ENCODE results near the gene RNF144A.
A peak's percentile ranks its signal among the peaks of the same experiment; 100 is the strongest.

The RNF144A gene

DNA sequence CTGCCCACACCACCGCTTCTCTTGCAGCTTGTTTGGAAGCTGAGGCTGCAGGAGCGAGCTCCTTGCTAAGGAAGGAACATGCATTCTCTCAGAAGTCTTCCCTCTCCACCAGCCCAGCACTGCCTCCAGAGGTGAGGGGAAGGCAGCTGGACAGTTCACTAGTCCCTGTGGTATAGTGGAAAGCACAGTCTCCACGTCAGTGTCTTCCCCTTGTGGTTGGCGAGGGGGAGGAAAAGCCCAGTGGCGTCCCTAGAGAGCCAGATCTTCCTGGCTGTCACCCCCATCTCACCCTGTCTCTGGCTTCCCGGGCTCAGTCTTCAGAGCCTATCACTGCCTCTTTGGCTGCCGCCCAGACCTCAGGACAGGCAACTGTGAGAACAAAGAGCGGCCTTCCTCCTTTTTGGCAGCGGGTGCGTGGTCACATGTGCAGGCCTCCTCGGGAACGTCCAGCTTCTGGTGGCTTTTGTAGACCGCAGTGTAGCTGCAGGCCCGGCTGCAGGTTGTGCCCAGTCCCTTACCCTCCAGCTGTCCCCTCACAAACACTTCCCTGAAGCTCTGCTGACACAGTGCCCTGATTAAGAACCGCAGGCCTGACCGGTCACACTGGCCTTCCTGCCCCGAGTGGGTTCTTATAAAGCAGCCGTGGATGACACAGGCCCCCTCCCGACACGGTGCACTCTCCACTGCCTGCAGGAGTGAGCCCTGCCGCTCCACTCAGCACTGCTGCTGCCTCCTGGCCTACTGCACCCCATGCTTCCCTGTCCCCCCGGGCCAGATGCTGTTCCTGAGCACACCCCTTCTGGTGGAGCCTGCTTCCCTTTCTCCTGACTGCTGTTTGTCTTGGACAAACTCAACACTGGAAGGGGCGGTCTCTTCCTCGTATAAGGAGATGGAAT, 90.9 kb downstream of the RNF144A start:
- Histone ChIP-seq H4K20me1 (no peaks in the 10 kb centered on the region), H3K9ac (peak overlapping the region; percentile 79), H3K4me2 (peak overlapping the region; percentile 92), H3K27ac (peak overlapping the region; percentile 89), H3K4me3 (peak overlapping the region; percentile 53), H3K27me3 (no peaks in the 10 kb centered on the region), H3K9me3 (no peaks in the 10 kb centered on the region), H3K36me3 (no peaks in the 10 kb centered on the region), H3K4me1 (peaks cover 97% of the 10 kb centered on the region)
- no peak for TF ChIP-seq Cebpa-rat (IDR thresholded peaks at IDR 0.05)

DNA sequence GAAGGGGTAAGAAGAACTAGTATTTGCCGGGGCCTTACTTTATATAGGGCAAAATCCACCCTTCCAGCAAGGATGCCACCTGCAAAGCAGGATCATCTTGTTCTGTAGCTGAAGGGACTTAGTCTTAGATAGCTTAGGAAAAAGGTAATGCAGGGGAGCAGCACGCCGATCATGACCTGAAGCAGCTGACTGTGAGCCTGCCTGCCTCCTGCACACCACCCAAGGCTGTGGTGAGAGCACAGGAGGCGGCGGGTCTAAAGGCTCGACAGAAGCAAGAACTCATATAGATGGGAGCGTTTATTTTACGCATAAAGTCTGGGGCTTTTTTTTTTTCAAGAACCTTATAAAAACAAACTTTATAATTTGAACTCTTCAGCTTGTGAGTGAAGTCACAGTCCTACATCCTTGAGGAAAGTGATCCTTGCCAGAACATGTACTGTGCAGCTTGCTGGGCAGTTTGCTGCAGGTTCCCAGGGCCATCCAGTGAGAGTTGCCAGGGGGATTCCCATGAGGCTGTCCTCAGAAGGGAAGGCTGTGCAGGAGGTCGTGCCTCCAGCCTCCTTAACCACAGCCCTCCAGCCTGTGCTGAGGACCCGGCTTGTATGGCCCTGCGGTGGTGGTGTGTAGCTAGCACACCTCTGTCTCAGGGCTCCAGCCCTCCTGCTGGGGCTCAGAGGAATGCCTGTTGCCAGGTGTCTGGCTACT, 92.1 kb downstream of the RNF144A start:
- Histone ChIP-seq H3K27me3 (no peaks in the 10 kb centered on the region), H3K9ac (peak overlapping the region; percentile 79; the same call in 1 of the 2 replicates), H3K27ac (peak overlapping the region; percentile 89), H3K36me3 (no peaks in the 10 kb centered on the region), H3K4me3 (no peak overlapping the region), H3K9me3 (no peaks in the 10 kb centered on the region), H3K4me2 (peak overlapping the region; percentile 92), H3K4me1 (peaks cover 97% of the 10 kb centered on the region), H4K20me1 (no peaks in the 10 kb centered on the region)
- TF ChIP-seq Cebpa-rat (IDR thresholded peaks at IDR 0.05) = no peak

DNA sequence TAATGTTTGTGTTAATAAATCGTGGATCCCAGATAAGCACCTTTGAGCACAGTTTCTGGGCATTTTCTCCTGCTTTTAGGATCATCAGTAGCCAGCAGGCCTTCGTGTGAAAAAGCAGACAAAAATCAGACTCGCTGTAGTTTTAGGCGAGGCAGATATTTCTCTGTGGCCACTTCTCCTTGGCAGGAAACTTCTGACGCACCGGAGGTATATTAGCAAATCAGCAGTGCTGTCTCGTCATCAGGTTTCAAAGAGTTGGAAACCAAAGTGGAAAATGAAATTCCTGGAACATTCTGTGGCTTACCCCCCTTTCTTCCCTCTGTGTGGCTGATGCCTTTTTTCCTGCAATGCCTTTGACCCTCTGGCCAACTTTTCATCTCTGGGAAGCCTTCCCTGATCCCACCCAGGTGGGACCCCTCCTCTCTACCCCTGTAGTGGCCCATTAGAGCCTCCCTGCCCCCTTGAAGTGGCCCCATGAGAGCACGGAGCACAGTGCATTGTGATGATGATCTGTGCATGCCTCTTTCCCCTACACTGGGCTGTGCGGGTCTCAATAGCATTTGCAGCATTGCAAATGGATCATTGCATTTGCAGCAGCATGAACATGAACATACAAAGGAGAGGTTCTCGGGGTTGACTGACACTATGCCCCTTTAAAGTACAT, 93.3 kb downstream of the RNF144A start:
- Histone ChIP-seq H3K4me2 (peak overlapping the region; percentile 92), H3K4me1 (peaks cover 97% of the 10 kb centered on the region), H4K20me1 (no peaks in the 10 kb centered on the region), H3K9me3 (no peaks in the 10 kb centered on the region), H3K27me3 (no peaks in the 10 kb centered on the region), H3K36me3 (no peaks in the 10 kb centered on the region), H3K9ac (no peak overlapping the region), H3K27ac (peak overlapping the region; percentile 89), H3K4me3 (no peak overlapping the region)
- no peak for TF ChIP-seq Cebpa-rat (IDR thresholded peaks at IDR 0.05)

DNA sequence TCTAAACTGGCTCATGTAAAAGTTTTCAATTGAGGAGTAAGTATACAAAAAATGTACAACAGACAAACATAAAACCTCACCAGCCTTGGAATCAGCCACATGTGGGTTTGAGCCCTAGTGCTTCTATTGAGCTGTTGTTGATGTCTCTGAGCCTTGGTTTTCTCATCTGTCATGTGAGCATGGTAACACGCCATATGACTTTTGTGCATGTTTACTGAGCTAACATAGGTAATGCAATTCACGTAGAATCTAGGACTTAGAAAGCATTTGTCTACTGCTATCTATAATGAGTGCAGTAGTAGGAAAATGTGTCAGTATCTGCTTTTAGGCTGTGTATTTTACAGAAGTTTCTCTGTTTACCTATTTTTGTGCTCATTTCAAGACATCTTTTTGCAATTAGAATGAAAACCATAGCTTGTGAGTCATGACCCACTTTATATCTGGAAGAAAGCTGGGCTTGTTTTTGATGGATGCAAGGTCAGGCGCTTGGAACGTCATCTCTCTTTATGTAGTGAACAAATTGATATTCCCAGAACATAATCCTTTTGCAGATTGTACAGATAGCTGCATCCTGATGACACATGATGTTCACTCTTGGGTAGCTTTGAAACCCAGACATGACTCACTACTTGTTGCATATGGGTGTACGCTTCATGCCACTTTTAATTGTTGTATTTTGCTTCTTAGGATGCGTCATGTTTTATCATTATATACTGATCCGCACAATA, 94.3 kb downstream of the RNF144A start:
- Histone ChIP-seq H3K27ac (no peak overlapping the region), H3K4me2 (no peak overlapping the region), H3K4me1 (peaks cover 97% of the 10 kb centered on the region), H4K20me1 (no peaks in the 10 kb centered on the region), H3K9me3 (no peaks in the 10 kb centered on the region), H3K27me3 (no peaks in the 10 kb centered on the region), H3K9ac (no peak overlapping the region), H3K36me3 (no peaks in the 10 kb centered on the region), H3K4me3 (no peak overlapping the region)
- TF ChIP-seq Cebpa-rat (IDR thresholded peaks at IDR 0.05) = no peak

DNA sequence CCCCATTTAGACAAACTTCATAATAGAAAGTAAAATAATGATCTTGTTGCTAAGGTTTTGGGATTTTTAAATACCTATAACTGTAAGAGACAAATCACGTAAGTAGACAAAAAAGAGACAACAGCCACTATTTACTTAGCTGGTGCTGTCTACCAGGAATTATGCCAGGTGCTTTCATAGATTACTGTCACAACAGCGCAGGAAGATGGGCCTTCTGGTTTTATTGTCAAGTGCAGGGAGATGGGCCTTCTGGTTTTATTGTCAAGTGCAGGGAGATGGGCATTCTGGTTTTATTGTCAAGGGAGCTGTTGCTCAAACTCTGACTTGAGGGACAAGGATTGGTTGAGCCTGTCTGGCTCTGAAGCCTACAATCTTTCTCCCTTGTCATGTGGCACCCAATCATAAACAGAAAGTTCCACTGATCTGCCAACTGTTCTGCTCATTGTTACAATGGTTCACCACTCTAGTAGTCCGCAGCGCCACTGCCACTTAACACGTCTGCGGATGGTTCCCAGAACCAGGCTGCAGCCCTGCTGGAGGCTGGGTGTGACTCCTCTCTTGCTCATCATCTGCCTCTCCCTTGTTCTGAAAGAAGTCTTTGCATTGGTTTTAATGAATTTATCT, 95.0 kb downstream of the RNF144A start:
- peaks cover 97% of the 10 kb centered on the region for H3K4me1 ChIP-seq
- peak overlapping the region; percentile 16; the same call in 1 of the 2 replicates for H3K27ac ChIP-seq
- TF ChIP-seq Cebpa-rat (IDR thresholded peaks at IDR 0.05) = no peak
- no peak overlapping the region for H3K4me3 ChIP-seq
- no peak overlapping the region for H3K9ac ChIP-seq
- peak overlapping the region; percentile 10 for H3K4me2 ChIP-seq
- no peaks in the 10 kb centered on the region for H3K9me3 ChIP-seq
- no peaks in the 10 kb centered on the region for H3K36me3 ChIP-seq
- no peaks in the 10 kb centered on the region for H4K20me1 ChIP-seq
- H3K27me3 ChIP-seq = no peaks in the 10 kb centered on the region

DNA sequence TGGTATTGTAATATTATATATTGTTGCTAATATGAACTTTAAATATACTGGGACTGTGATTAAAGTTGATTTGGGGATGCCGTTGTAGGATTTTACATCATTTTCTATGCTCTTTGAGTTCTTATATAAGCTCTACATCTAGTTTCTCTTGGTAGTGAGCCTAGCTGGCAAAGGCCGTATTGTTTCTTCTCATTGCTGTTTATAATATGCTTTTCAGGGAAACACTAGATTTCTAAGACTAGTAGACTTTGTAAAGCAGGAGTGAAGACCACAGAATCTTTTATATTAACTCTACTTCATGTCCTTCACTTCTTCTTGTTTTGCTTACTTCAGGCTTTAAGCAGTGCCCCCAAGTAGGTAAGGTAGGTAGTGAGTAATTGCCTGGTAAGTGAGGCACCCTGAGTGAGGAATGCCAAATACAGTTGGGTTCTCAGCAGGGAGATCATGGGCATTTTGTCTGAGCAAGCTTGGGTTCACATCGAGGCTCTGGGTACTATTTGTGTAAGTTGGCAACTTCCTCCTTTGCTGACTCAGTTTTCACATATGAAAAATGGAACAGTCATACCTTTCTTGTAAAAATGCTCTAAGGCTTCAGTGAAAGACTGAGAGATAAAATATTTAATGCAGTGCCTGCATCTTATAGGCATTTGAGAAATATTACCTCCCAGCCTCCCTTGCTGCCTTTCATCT, 96.4 kb downstream of the RNF144A start:
- H3K4me2 ChIP-seq = peak overlapping the region; percentile 86
- peaks cover 96% of the 10 kb centered on the region for H3K4me1 ChIP-seq
- H3K27ac ChIP-seq = peak overlapping the region; percentile 37; the same call in 1 of the 2 replicates
- H3K36me3 ChIP-seq = peaks cover 10% of the 10 kb centered on the region
- no peaks in the 10 kb centered on the region for H4K20me1 ChIP-seq
- no peak overlapping the region for H3K4me3 ChIP-seq
- H3K9me3 ChIP-seq = no peaks in the 10 kb centered on the region
- TF ChIP-seq Cebpa-rat (IDR thresholded peaks at IDR 0.05) = no peak
- H3K27me3 ChIP-seq = no peaks in the 10 kb centered on the region
- H3K9ac ChIP-seq = no peak overlapping the region

DNA sequence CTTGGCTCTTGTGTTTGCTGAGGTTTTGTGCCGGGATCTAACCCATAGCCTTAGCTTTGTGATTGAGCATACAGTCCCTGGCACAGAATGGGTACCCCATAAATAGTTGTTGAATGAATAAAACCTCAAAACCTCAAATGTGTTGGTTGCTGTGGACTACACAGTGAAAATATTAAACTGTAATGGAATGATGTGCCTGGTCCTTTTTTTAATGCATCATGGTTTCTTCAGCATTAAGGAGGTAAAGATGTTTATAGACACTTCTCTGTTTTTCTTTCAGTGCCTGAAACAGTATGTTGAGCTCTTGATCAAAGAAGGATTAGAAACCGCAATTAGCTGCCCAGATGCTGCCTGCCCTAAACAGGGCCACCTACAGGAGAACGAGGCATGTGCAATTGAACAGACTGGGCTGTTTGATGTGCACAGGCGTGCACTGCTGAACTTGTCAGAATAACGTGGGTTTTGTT, 97.0 kb downstream of the RNF144A start:
- H3K27ac ChIP-seq = peak overlapping the region; percentile 37; the same call in 1 of the 2 replicates
- no peaks in the 10 kb centered on the region for H4K20me1 ChIP-seq
- H3K4me2 ChIP-seq = peak overlapping the region; percentile 86
- no peaks in the 10 kb centered on the region for H3K9me3 ChIP-seq
- H3K4me3 ChIP-seq = no peak overlapping the region
- H3K9ac ChIP-seq = no peak overlapping the region
- H3K36me3 ChIP-seq = peaks cover 15% of the 10 kb centered on the region
- no peak for TF ChIP-seq Cebpa-rat (IDR thresholded peaks at IDR 0.05)
- no peaks in the 10 kb centered on the region for H3K27me3 ChIP-seq
- peaks cover 91% of the 10 kb centered on the region for H3K4me1 ChIP-seq
